ENCODE measurements around the gene P3H3. TPM values are rescaled to one million over a fixed set of nuclear protein-coding genes. Genes with fewer than 3 reads are reported as not detected.
"Not testable (repeated sequence)": the region's sequence is repeated elsewhere in the genome, so short reads cannot be mapped to it uniquely, and the experiment has no call there.

The P3H3 gene
- total RNA-seq, 1 donor from 2014 or later, result 4.0 TPM

DNA sequence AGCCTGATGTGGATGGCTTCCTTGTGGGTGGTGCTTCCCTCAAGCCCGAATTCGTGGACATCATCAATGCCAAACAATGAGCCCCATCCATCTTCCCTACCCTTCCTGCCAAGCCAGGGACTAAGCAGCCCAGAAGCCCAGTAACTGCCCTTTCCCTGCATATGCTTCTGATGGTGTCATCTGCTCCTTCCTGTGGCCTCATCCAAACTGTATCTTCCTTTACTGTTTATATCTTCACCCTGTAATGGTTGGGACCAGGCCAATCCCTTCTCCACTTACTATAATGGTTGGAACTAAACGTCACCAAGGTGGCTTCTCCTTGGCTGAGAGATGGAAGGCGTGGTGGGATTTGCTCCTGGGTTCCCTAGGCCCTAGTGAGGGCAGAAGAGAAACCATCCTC, 42.1 kb downstream of the P3H3 start:
- peaks cover 66% of the 10 kb centered on the region for H3K4me1 Mint-ChIP-seq (ENCODE audit: low read depth)
- peak overlapping the region; percentile 86 for H3K27ac Mint-ChIP-seq
- DNase-seq (ENCODE audit: low spot score); H3K27me3 Mint-ChIP-seq (ENCODE audit: insufficient read depth); H3K9me3 Mint-ChIP-seq: not testable (repeated sequence)
- intact Hi-C loops (cut with micrococcal nuclease), result loop anchor here (5.0 kb wide), 2 partner anchors 237 to 378 kb away; partner anchors contain the start of genes C1RL, MRPL51 and NCAPD2
- H3K36me3 Mint-ChIP-seq (ENCODE audit: low read depth), result peaks cover 57% of the 10 kb centered on the region
- peak overlapping the region; percentile 96 for H3K4me3 Mint-ChIP-seq

DNA sequence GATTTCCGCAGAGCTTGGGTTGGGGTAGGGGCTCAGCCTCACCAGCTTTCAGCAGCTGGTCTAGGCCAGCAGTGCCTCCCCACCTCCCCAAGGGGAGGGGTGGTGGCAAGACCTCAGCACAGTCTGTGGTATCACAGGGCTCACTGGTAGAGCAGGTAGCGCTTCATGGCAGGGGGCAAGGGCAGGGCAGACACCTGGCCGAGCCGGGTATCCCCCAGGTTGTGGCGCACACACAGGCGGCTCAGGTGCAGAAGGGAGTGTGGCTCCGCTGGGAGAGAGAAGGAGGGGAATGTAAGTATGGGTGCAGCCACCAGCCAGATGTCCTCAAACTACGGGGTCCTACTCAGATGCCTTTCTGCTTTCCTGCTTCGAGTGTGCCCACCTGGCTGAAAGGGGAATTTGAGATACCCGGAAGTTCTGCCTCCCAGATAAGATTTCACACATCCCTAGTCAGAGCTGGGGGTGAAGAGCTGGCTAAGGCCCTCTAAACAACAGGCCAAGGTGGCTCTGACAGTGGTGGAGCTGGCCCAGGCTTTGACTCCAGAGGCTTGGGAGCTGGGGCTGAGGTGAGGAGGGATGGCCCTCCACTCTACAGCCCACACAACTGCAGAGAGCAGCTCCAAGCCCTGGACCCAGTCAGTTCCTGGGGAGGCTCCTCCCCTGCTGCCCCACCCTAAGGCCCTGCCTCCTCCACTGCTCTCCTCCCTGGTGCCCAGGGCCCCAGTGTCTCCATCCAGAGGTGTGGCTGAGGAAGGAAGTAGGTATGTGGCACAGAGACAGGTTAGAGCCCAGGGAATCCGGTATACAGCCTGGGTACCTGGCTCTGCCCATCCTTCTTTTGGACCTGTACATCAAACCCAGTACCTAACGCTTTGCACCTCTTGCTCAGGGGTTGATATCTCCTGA, 43.1 kb downstream of the P3H3 start:
- Mint-ChIP-seq H3K9me3 (no peaks in the 10 kb centered on the region), H3K4me1 (ENCODE audit: low read depth) (peaks cover 65% of the 10 kb centered on the region), H3K27ac (peak overlapping the region; percentile 86), H3K27me3 (ENCODE audit: insufficient read depth) (no peaks in the 10 kb centered on the region), H3K4me3 (peak overlapping the region; percentile 96), H3K36me3 (ENCODE audit: low read depth) (peaks cover 52% of the 10 kb centered on the region)
- intact Hi-C loops (cut with micrococcal nuclease), result loop anchor here (5.0 kb wide), 2 partner anchors 236 to 379 kb away; partner anchors contain the start of genes C1RL, MRPL51 and NCAPD2
- DNase-seq (ENCODE audit: low spot score), result peak; percentile 32

DNA sequence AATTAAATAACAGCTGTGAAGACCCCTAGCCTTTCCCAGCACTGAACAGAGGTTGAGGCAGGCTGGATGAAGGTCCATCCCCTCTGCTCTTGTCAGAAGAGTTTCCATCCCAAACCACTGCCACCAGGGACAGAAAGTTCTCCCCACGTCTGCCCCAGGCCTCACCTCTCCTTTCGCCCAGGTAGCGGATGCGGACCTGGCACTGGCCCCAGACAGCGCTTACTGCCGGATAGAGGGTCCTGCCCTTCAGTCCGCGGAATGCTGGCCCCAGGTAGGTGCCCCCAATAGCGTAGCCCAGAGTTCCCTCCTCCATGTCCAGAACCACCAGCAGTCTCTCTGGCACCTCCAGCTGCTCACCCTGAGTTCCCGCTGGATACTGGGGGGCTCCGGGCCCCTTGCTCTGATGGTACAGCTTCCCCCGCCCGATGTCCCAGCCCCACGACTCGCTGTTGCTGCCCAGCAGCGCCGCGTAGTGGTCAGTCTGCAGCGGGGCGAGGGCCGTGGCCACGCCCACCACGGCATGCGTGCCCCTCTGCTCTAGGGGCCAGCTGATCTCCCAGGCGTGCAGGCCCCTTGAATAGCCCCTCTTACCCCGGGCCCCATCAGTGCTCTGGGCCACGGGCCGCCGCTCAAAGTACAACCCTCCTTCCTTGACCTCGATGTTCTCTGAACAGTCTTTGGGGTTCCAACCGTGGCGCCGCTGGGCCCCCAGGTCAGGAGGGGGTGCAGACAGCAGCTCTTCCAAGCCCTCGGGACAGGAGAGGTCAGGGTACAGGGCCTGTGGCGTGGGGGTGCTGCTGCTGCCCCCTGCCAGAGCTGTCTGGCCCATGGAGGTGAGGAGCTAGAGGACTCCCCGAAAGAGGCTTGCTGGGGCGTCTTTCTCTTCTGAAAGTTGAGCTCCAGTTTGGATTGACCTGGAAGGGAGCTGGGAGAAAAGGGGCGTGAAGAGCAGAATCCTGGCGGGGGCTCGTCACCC, 44.2 kb downstream of the P3H3 start:
- Mint-ChIP-seq H3K9me3 (no peaks in the 10 kb centered on the region), H3K27ac (peak overlapping the region; percentile 86), H3K36me3 (ENCODE audit: low read depth) (peaks cover 52% of the 10 kb centered on the region), H3K4me1 (ENCODE audit: low read depth) (peaks cover 56% of the 10 kb centered on the region), H3K27me3 (ENCODE audit: insufficient read depth) (no peaks in the 10 kb centered on the region), H3K4me3 (peak overlapping the region; percentile 96)
- intact Hi-C loops (cut with micrococcal nuclease), result loop anchor here (1.0 to 5.0 kb wide), 14 partner anchors 19 to 380 kb away; partner anchors contain the start of genes C1RL, COPS7A, EMG1 and ENO2
- peak; percentile 83 for DNase-seq (ENCODE audit: low spot score)

DNA sequence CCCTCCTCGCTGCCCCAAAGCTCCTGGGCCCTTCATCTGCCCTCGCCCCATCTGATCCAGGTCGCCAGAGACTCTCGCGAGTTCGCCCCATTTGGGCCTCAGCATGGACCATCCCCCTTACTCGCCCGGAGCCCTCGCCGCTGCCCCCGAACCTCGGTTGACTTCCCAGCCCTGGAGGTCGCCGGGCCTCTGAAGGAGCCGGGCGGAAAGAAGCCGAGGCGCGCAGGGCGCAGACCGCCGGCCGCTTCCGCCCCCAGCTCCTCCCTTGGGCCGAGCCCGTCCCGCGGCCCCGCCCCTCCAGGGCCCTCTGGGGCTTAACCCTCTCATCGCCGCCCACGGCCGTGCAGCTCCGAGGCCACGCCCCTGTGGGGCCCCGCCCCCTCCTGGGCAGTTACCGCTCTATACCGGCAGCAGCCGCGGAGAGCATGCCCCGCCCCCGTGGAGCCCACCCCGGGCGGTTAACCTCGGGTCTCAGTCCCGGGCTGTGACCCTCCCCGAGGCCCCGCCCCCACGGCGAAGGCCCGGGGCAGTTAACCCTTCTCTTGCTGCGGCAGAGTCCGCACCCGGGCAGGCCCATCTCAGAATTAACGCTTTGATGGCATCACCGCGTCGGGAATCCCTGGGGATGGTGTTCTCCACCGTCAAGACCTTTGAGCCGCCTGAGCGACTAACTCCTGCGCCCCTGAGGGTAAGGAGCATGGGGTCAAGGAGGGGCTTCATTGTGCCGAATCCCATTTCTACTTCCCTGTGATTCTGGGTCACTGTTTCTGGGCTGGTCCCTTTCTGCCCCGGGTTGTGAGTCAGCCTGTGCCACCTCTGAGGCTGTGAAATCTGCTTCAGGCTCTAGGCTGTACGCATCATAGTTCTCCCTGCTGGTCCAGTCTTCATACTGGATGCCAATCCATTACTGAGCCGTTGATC, 45.1 kb downstream of the P3H3 start, which contains the start of gene SPSB2:
Gene SPSB2 (minus strand): TSS at position 210 of the 921 bp plus-strand sequence. CDS start 402 bp downstream, outside the sequence.
- no peaks in the 10 kb centered on the region for H3K27me3 Mint-ChIP-seq (ENCODE audit: insufficient read depth)
- peak; percentile 99 for DNase-seq (ENCODE audit: low spot score)
- H3K27ac Mint-ChIP-seq, result peak within 1 kb of the TSS; percentile 86
- no peaks in the 10 kb centered on the region for H3K9me3 Mint-ChIP-seq
- peaks cover 56% of the 10 kb centered on the region for H3K4me1 Mint-ChIP-seq (ENCODE audit: low read depth)
- H3K4me3 Mint-ChIP-seq, result peak within 1 kb of the TSS; percentile 96
- H3K36me3 Mint-ChIP-seq (ENCODE audit: low read depth), result peaks cover 48% of the 10 kb centered on the region
- intact Hi-C loops (cut with micrococcal nuclease), result loop anchor here (1.0 to 5.0 kb wide), 14 partner anchors 18 to 381 kb away; partner anchors contain the start of genes C1RL, COPS7A, EMG1 and ENO2

DNA sequence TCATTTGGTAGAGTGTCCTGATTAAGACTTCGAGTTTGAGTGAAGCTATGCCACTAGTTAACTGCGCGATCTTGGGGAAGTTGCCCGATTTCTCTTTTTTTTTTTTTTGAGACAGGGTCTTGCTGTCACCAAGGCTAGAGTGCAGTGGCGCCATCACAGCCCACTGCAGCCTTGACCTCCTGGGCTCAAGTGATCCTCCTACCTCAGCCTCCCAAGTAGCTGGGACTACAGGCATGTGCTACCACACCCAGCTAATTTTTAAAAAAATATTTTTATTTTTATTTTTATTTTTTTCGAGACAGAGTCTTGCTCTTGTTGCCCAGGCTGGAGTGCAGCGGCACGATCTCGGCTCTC, 45.8 kb downstream of the P3H3 start:
- DNase-seq (ENCODE audit: low spot score); H3K27me3 Mint-ChIP-seq (ENCODE audit: insufficient read depth); H3K9me3 Mint-ChIP-seq: not testable (repeated sequence)
- peaks cover 49% of the 10 kb centered on the region for H3K4me1 Mint-ChIP-seq (ENCODE audit: low read depth)
- H3K4me3 Mint-ChIP-seq, result peak overlapping the region; percentile 96
- intact Hi-C loops (cut with micrococcal nuclease), result loop anchor here (5.0 kb wide), 2 partner anchors 233 to 382 kb away; partner anchors contain the start of genes C1RL, MRPL51 and NCAPD2
- peak overlapping the region; percentile 81 for H3K27ac Mint-ChIP-seq
- peaks cover 42% of the 10 kb centered on the region for H3K36me3 Mint-ChIP-seq (ENCODE audit: low read depth)

DNA sequence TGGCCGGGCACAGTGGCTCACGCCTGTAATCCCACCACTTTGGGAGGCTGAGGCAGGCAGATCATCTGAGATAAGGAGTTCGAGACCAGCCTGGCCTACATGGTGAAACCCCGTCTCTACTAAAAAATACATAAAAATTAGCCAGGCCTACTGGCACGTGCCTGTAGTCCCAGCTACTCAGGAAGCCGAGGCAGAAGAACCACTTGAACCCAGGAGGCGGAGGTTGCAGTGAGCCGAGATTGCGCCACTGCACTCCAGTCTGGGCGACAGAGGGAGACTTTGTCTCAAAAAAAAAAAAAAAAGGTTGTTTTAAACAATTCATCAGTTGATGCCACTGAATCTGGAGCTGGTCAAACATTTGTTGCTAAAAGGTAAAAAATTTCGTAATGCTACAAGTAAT, 51.6 kb downstream of the P3H3 start:
- H3K27me3 Mint-ChIP-seq (ENCODE audit: insufficient read depth); H3K9me3 Mint-ChIP-seq; intact Hi-C loops (cut with micrococcal nuclease); H3K27ac Mint-ChIP-seq; H3K4me1 Mint-ChIP-seq (ENCODE audit: low read depth); H3K4me3 Mint-ChIP-seq; DNase-seq (ENCODE audit: low spot score): not testable (repeated sequence)
- H3K36me3 Mint-ChIP-seq (ENCODE audit: low read depth), result peaks cover 15% of the 10 kb centered on the region

DNA sequence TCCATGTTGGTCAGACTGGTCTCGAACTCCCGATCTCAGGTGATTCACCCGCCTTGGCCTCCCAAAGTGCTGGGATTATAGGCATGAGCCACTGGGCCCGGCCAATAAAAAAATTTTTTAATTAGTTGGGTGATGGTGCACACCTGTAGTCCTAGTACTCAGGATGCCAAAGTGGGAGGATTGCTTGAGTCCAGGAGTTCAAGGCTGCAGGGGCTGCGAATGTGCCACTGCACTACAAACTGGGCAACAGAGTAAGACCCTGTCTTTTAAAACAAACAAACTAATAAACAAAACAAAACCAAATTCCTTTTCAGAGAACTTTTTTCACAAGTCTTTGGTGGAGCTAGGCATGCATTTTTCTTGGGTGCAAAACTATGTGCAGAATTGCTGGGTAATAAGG, 55.0 kb downstream of the P3H3 start:
- Mint-ChIP-seq H3K36me3 (ENCODE audit: low read depth) (peaks cover 11% of the 10 kb centered on the region), H3K27ac (no peak overlapping the region), H3K4me3 (no peak overlapping the region), H3K4me1 (ENCODE audit: low read depth) (no peaks in the 10 kb centered on the region), H3K9me3 (no peaks in the 10 kb centered on the region), H3K27me3 (ENCODE audit: insufficient read depth) (no peaks in the 10 kb centered on the region)
- intact Hi-C loops (cut with micrococcal nuclease), result no loop called here
- no peak for DNase-seq (ENCODE audit: low spot score)

DNA sequence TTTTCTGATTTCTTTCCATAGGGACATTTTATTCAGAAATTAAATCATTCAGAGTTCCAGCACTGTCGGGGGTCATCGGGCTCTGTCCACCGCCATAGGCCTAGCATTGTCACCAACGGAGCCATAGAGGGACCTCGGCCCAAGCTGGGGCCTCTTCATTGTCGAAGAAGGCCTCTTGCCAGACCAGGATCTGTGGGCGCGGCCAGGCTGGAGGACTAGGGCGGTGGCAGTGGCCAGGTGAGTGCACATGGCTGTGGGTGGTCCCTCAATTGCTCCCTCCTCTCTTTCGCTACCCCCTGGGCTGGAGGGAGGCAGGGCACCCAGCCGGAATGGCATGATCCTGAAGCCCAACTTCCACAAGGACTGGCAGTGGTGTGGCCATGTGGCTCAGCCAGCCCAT, 55.5 kb downstream of the P3H3 start:
- peaks cover 15% of the 10 kb centered on the region for H3K36me3 Mint-ChIP-seq (ENCODE audit: low read depth)
- no peaks in the 10 kb centered on the region for H3K27me3 Mint-ChIP-seq (ENCODE audit: insufficient read depth)
- DNase-seq (ENCODE audit: low spot score), result no peak
- no peaks in the 10 kb centered on the region for H3K9me3 Mint-ChIP-seq
- no peak overlapping the region for H3K4me3 Mint-ChIP-seq
- intact Hi-C loops (cut with micrococcal nuclease), result no loop called here
- H3K4me1 Mint-ChIP-seq (ENCODE audit: low read depth), result no peaks in the 10 kb centered on the region
- no peak overlapping the region for H3K27ac Mint-ChIP-seq

DNA sequence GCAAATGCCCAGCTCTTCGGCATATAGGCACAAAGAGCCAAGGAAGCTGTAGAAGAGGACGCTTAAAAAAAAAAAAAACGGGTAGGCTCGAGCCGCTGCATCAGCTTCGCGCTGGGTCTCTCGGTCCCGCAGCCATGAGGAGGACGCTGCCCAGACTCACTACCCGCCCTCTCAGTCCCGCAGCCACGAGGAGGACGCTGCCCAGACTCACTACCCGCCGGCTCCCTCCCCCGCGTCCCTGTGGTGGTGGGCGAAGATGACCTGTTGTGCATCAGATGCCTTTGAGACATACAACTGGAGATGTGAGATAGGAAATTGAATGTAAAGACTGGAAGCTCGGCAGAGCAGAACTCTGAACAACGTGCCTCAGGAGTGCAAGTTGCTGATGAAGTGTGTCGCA, 56.3 kb downstream of the P3H3 start:
- DNase-seq (ENCODE audit: low spot score), result no peak
- Mint-ChIP-seq H3K4me3 (no peak overlapping the region), H3K27me3 (ENCODE audit: insufficient read depth) (no peaks in the 10 kb centered on the region), H3K36me3 (ENCODE audit: low read depth) (peaks cover 15% of the 10 kb centered on the region), H3K27ac (no peak overlapping the region), H3K4me1 (ENCODE audit: low read depth) (no peaks in the 10 kb centered on the region), H3K9me3 (no peaks in the 10 kb centered on the region)
- intact Hi-C loops (cut with micrococcal nuclease), result no loop called here

DNA sequence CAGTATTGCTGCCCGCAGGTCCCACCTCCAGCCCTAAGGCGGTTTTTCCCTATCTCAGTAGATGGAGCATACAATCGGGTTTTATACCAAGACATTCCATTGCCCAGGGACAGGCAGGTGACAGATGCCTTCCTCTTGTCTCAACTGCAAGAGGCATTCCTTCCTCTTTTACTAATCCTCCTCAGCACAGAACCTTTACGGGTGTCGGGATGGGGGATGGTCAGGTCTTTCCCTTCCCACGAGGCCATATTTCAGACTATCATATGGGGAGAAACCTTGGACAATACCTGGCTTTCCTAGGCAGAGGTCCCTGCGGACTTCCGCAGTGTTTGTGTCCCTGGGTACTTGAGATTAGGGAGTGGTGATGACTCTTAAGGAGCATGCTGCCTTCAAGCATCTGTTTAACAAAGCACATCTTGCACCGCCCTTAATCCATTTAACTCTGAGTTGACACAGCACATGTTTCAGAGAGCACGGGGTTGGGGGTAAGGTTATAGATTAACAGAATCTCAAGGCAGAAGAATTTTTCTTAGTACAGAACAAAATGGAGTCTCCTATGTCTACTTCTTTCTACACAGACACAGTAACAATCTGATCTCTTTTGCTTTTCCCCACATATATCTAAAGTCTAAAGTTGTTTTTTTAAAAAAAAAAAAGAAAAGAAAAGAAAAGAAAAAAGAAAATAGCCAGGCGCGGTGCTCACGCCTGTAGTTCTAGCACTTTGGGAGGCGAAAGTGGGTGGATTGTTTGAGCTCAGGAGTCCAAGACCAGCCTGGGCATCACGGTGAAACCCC, 58.2 kb downstream of the P3H3 start:
- peaks cover 15% of the 10 kb centered on the region for H3K36me3 Mint-ChIP-seq (ENCODE audit: low read depth)
- H3K4me3 Mint-ChIP-seq; DNase-seq (ENCODE audit: low spot score); H3K27ac Mint-ChIP-seq; intact Hi-C loops (cut with micrococcal nuclease); H3K9me3 Mint-ChIP-seq; H3K27me3 Mint-ChIP-seq (ENCODE audit: insufficient read depth): not testable (repeated sequence)
- peaks cover 11% of the 10 kb centered on the region for H3K4me1 Mint-ChIP-seq (ENCODE audit: low read depth)

DNA sequence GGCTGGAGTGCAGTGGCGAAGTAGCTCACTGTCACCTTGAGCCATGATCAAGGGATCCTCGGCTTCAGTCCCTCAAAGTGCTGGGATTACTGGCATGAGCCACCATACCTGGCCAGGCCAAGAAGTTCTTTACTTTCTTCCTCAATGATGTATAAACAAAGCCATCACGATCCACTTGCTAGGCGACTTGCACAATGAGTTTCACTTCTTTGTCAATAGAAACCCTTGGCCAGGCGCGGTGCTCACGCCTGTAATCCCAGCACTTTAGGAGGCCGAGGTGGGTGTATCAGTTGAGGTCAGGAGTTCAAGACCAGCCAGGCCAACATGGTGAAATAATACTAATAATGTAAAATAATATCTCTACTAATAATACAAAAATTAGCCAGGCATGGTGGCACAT, 59.3 kb downstream of the P3H3 start:
- no peak for DNase-seq (ENCODE audit: low spot score)
- no peak overlapping the region for H3K4me3 Mint-ChIP-seq
- H3K27ac Mint-ChIP-seq, result no peak overlapping the region
- peaks cover 15% of the 10 kb centered on the region for H3K36me3 Mint-ChIP-seq (ENCODE audit: low read depth)
- H3K27me3 Mint-ChIP-seq (ENCODE audit: insufficient read depth), result no peaks in the 10 kb centered on the region
- peaks cover 17% of the 10 kb centered on the region for H3K4me1 Mint-ChIP-seq (ENCODE audit: low read depth)
- intact Hi-C loops (cut with micrococcal nuclease), result no loop called here
- H3K9me3 Mint-ChIP-seq, result no peaks in the 10 kb centered on the region
